ENCODE data around the gene STS.
"Not testable (repeated sequence)": the region's sequence is repeated elsewhere in the genome, so short reads cannot be mapped to it uniquely, and the experiment has no call there.

STS gene

GRCh38 chrX:7139202-7140081, 8.1 kb upstream of the STS start:
- no peak for DNase-seq

- DNase-seq, result no peak
These were observed 4.4 kb upstream of the STS start for GRCh38 chrX:7143076-7143475.

GRCh38 chrX:7143941-7144525, 3.5 kb upstream of the STS start:
- DNase-seq, result no peak

- no peak for DNase-seq
These were observed 2.1 kb upstream of the STS start for GRCh38 chrX:7145454-7145853.

GRCh38 chrX:7146020-7146702, 1.4 kb upstream of the STS start:
- no peak for DNase-seq

GRCh38 chrX:7146703-7147412, 654 bp upstream of the STS start:
- DNase-seq, result peak; percentile 4

GRCh38 chrX:7147978-7148854, 704 bp downstream of the STS start, which contains the start of gene PUDP:
PUDP (minus strand) TSS chrX:7148153; CDS start chrX:7148113, 40 bp downstream.
- peak; percentile 79 for DNase-seq

- no peak for DNase-seq
These were observed 1.9 kb downstream of the STS start for GRCh38 chrX:7149411-7149810.

- DNase-seq, result no peak
These were observed 5.7 kb downstream of the STS start for GRCh38 chrX:7153231-7153630.

GRCh38 chrX:7154041-7154597, 6.6 kb downstream of the STS start:
- DNase-seq, result no peak

- DNase-seq, result no peak
These were observed 7.7 kb downstream of the STS start for GRCh38 chrX:7155163-7155562.

- no peak for DNase-seq
These were observed 9.4 kb downstream of the STS start for GRCh38 chrX:7156879-7157278.

- DNase-seq, result no peak
These were observed 11.0 kb downstream of the STS start for GRCh38 chrX:7158468-7158990.

GRCh38 chrX:7159149-7159861, 11.8 kb downstream of the STS start:
- DNase-seq, result no peak

GRCh38 chrX:7163146-7163677, 15.7 kb downstream of the STS start:
- no peak for DNase-seq

- DNase-seq, result no peak
These were observed 16.7 kb downstream of the STS start for GRCh38 chrX:7164174-7164573.

- DNase-seq, result no peak
These were observed 20.9 kb downstream of the STS start for GRCh38 chrX:7168371-7168770.

GRCh38 chrX:7169627-7170026, 22.1 kb downstream of the STS start:
- DNase-seq, result no peak

- DNase-seq, result peak; percentile 19
These were observed 23.4 kb downstream of the STS start for GRCh38 chrX:7170898-7171297.

GRCh38 chrX:7178859-7179258, 31.3 kb downstream of the STS start:
- DNase-seq, result not testable (repeated sequence)

- no peak for DNase-seq
These were observed 31.9 kb downstream of the STS start for GRCh38 chrX:7179446-7179845.
